ENCODE data around the gene PRSS1.

Gene PRSS1

GRCh38 chr7:142801601-142802295 is 52.5 kb downstream of the PRSS1 start:
- DNase-seq, result peak in 1 of 42 donors; percentile 17
- intact Hi-C loops (cut with DNase I), result no loop called here

DNA sequence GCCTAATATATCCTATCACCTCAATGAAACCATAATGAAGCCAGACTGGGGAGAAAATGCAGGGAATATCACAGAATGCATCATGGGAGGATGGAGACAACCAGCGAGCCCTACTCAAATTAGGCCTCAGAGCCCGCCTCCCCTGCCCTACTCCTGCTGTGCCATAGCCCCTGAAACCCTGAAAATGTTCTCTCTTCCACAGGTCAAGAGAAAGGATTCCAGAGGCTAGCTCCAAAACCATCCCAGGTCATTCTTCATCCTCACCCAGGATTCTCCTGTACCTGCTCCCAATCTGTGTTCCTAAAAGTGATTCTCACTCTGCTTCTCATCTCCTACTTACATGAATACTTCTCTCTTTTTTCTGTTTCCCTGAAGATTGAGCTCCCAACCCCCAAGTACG is 53.0 kb downstream of the PRSS1 start:
- DNase-seq, result no peak
- intact Hi-C loops (cut with DNase I), result no loop called here
